ENCODE results near the gene GRIA3. TPM values are rescaled to one million over a fixed set of nuclear protein-coding genes. Genes with fewer than 3 reads are reported as not detected.

The GRIA3 gene
- total RNA-seq, 4 donors from 2014 or later: 0.12 to 0.58 TPM; not detected in 2

DNA sequence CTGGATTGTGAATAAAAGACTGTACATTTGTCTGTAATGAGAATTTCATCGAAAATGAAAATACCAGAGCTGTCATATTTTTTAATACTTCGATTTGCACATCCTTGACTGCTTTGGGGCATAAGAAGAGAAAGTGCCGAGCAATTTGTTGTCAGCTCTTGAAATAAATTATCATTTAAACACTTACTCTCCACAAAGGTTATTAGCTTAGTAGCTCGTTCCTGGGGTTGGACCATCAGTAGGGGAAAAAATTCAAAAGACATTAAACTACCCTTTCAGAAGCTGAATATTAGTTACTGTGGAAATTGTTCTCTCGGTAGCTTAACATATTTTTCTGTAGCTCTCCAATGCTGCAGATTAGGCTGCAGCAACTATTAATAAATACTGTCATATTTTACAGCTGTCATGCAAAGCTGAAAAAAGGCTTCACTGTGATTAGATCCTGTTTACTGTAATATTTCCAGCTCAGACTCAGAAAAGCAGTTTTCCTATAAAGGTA, 76.9 kb downstream of the GRIA3 start:
- H3K4me3 ChIP-seq (ENCODE audit: low read depth, poor library complexity, severe bottlenecking): no peak overlapping the region
- intact Hi-C loops (cut with DNase I; ENCODE audit: low total_unique reads): no loop called here
- TF ChIP-seq, protein P1, sequence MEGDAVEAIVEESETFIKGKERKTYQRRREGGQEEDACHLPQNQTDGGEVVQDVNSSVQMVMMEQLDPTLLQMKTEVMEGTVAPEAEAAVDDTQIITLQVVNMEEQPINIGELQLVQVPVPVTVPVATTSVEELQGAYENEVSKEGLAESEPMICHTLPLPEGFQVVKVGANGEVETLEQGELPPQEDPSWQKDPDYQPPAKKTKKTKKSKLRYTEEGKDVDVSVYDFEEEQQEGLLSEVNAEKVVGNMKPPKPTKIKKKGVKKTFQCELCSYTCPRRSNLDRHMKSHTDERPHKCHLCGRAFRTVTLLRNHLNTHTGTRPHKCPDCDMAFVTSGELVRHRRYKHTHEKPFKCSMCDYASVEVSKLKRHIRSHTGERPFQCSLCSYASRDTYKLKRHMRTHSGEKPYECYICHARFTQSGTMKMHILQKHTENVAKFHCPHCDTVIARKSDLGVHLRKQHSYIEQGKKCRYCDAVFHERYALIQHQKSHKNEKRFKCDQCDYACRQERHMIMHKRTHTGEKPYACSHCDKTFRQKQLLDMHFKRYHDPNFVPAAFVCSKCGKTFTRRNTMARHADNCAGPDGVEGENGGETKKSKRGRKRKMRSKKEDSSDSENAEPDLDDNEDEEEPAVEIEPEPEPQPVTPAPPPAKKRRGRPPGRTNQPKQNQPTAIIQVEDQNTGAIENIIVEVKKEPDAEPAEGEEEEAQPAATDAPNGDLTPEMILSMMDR (IDR thresholded peaks at IDR 0.05): no peak
- TF ChIP-seq POLR2A (IDR thresholded peaks at IDR 0.05): no peak
- WGBS, 2 donors: 41 to 50% methylated on average over 5 of the region's 5 CpGs
- no peak for DNase-seq (ENCODE audit: low spot score in 2 of 2)

DNA sequence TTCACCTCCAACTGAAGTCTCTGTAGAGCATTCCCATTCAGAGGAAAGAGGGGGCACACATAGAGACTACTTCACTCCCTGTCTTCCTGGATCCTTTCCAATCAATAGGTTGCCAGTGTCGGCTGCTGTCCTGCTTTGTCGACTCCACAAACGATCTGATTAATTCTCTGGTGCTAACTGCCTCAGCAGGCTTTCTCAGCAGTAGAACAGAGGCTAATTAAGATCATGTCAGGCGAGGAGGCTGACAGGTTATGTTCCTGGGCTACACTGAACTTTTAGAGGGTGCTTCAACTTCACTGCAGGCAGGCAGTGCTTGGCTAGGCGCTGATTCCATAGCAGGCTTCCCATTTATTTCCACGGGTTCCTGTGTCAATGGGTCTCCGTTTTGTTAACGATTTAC, 79.2 kb downstream of the GRIA3 start:
- no peak overlapping the region for H3K4me3 ChIP-seq (ENCODE audit: low read depth, poor library complexity, severe bottlenecking)
- TF ChIP-seq, protein P1 (IDR thresholded peaks at IDR 0.05): no peak
- no peak for TF ChIP-seq POLR2A (IDR thresholded peaks at IDR 0.05)
- intact Hi-C loops (cut with DNase I; ENCODE audit: low total_unique reads): no loop called here
- DNase-seq (ENCODE audit: low spot score in 2 of 2): no peak
- 50 to 51% methylated on average over 8 of the region's 8 CpGs for WGBS, 2 donors

DNA sequence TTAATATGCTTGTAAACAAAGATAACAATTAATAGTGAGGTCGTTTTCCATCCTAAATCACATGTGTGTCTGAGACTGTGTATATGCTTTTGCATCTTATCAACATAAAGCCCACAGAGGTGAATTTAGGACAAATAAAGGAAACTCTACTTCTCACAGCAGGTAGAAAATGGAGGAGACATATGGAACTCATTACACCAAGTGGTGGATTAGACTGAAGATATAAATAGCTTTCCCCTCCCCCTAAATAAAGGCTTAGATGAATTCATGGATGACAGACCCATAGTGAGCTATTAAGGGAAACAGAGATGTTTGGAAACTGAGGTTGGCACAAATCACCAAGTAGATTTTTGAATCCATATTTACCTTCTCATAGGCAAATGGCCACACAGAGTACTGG, 79.7 kb downstream of the GRIA3 start:
- no peak for TF ChIP-seq POLR2A (IDR thresholded peaks at IDR 0.05)
- intact Hi-C loops (cut with DNase I; ENCODE audit: low total_unique reads): no loop called here
- no peak overlapping the region for H3K4me3 ChIP-seq (ENCODE audit: low read depth, poor library complexity, severe bottlenecking)
- 33 to 43% methylated on average over 1 of the region's 1 CpG for WGBS, 2 donors
- DNase-seq (ENCODE audit: low spot score in 2 of 2): no peak

GRCh38 chrX:123267220-123267619, 83.1 kb downstream of the GRIA3 start:
- WGBS, 2 donors: 41 to 47% methylated on average over 3 of the region's 3 CpGs
- intact Hi-C loops (cut with DNase I; ENCODE audit: low total_unique reads): no loop called here
- TF ChIP-seq, protein P1 (IDR thresholded peaks at IDR 0.05): no peak
- no peak for TF ChIP-seq POLR2A (IDR thresholded peaks at IDR 0.05)
- no peak for DNase-seq (ENCODE audit: low spot score in 2 of 2)
- H3K4me3 ChIP-seq (ENCODE audit: low read depth, poor library complexity, severe bottlenecking): no peak overlapping the region

GRCh38 chrX:123271902-123272301, 87.8 kb downstream of the GRIA3 start:
- 35 to 47% methylated on average over 2 of the region's 2 CpGs for WGBS, 2 donors
- DNase-seq (ENCODE audit: low spot score in 2 of 2): no peak
- intact Hi-C loops (cut with DNase I; ENCODE audit: low total_unique reads): no loop called here
- no peak overlapping the region for H3K4me3 ChIP-seq (ENCODE audit: low read depth, poor library complexity, severe bottlenecking)
- TF ChIP-seq POLR2A (IDR thresholded peaks at IDR 0.05): no peak
- TF ChIP-seq, protein P1 (IDR thresholded peaks at IDR 0.05): no peak

DNA sequence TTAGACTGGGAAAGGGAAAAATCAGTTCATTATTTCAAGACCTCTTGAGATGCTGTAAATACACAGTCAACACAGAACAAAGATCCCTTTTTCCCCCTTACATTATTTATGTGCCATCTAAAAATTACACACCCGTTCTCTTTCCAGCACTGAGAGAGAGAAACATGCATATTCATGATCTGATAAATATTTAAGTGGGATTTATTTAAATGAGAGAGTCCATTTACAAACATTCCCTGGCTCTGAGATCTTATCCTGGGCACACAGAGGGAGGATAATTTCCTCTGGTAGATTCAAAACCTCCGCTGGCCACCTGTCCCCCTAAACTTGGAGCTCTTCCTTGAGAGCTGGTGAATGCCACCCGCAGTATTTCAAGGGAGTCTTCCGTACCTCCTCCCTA, 88.6 kb downstream of the GRIA3 start:
- no peak overlapping the region for H3K4me3 ChIP-seq (ENCODE audit: low read depth, poor library complexity, severe bottlenecking)
- intact Hi-C loops (cut with DNase I; ENCODE audit: low total_unique reads): no loop called here
- 76 to 92% methylated on average over 4 of the region's 4 CpGs for WGBS, 2 donors
- no peak for TF ChIP-seq POLR2A (IDR thresholded peaks at IDR 0.05)
- TF ChIP-seq, protein P1 (IDR thresholded peaks at IDR 0.05): no peak
- no peak for DNase-seq (ENCODE audit: low spot score in 2 of 2)
